H1 (cell line): ENCODE data around the gene WSCD1. TPM values are rescaled to one million over a fixed set of nuclear protein-coding genes. Genes with fewer than 3 reads are reported as not detected.

Source experiments
- CTCF ChIA-PET: fragments of 300-600 bp; sonication (Branson Sonifier 250); formaldehyde crosslinking; loops from one replicate; lab custom pipeline; 2021; ENCODE audit not compliant: partially characterized antibody; lab: Charles Lee
- POLR2A ChIA-PET: fragments of 300-600 bp; sonication (Branson Sonifier 250); formaldehyde crosslinking; loops from one replicate; lab custom pipeline; 2021; ENCODE audit warnings: inconsistent platforms; ENCODE audit not compliant: partially characterized antibody; lab: Charles Lee
- DNase-seq, 2 experiments: peaks; one replicate each; pipeline versions ENCODE4 v3.0.0 to v3.0.0-alpha.2; 2010 to 2022; ENCODE audit warnings: low spot score in 2 of 2, low read depth in 1 of 2, mixed read lengths in 1 of 2
- FAIRE-seq: peaks from 2 replicates; lab custom pipeline; 2011; peaks lifted over from hg19 to GRCh38; lab: Jason Lieb, UNC
- H2AFZ ChIP-seq: 2 replicates; pipeline ENCODE4 v1.8.1; 2012; ENCODE audit warnings: low read length, inconsistent platforms
- H2AK5ac ChIP-seq: 2 replicates; pipeline ENCODE4 v1.6.1; 2013; ENCODE audit warnings: low read depth, low read length
- H2BK120ac ChIP-seq: replicated peaks from 2 replicates; pipeline ENCODE3; 2013; ENCODE audit warnings: low read depth, low read length, inconsistent platforms
- H2BK12ac ChIP-seq: 2 replicates; pipeline ENCODE4 v1.6.1; 2013; ENCODE audit warnings: low read depth, low read length
- H2BK15ac ChIP-seq: 2 replicates; pipeline ENCODE4 v1.6.1; 2013; ENCODE audit warnings: low read length
- H2BK20ac ChIP-seq: 2 replicates; pipeline ENCODE4 v1.6.1; 2013; ENCODE audit warnings: low read length
- H2BK5ac ChIP-seq: 2 replicates; pipeline ENCODE4 v1.6.1; 2013; ENCODE audit warnings: low read depth, low read length
- H3K14ac ChIP-seq: 2 replicates; pipeline ENCODE4 v1.6.1; 2013; ENCODE audit warnings: inconsistent platforms; ENCODE audit not compliant: insufficient read length
- H3K18ac ChIP-seq: 2 replicates; pipeline ENCODE4 v1.6.1; 2013; ENCODE audit warnings: low read length; ENCODE audit errors: extremely low read depth
- H3K23ac ChIP-seq: 2 replicates; pipeline ENCODE4 v1.6.1; 2013; ENCODE audit warnings: inconsistent platforms; ENCODE audit not compliant: insufficient read length
- H3K23me2 ChIP-seq: 2 replicates; pipeline ENCODE4 v1.6.1; 2013; ENCODE audit warnings: low read depth, low read length
- H3K27ac ChIP-seq: 2 replicates; pipeline ENCODE4 v1.6.1; 2011; ENCODE audit warnings: low read depth, low read length, inconsistent platforms
- H3K27me3 ChIP-seq, 4 experiments: replicated peaks in 1 of 4; 1 replicate in 1 of 4; 2 replicates in 3 of 4; pipeline versions ENCODE4 v1.6.1 to v1.8.1; 2011 to 2013; ENCODE audit warnings: low read length in 3 of 4, mild to moderate bottlenecking in 3 of 4, inconsistent platforms in 2 of 4, mixed read lengths in 2 of 4, moderate library complexity in 1 of 4; ENCODE audit not compliant: control insufficient read depth in 3 of 4, insufficient read depth in 3 of 4; ENCODE audit errors: extremely low read depth in 1 of 4
- H3K36me3 ChIP-seq, 4 experiments: 2 replicates each; pipeline versions ENCODE4 v1.6.1 to v1.8.1; 2011 to 2013; ENCODE audit warnings: mild to moderate bottlenecking in 4 of 4, low read length in 3 of 4, moderate library complexity in 2 of 4, control low read depth in 1 of 4, inconsistent platforms in 1 of 4; ENCODE audit not compliant: insufficient read depth in 4 of 4, control insufficient read depth in 2 of 4
- H3K4ac ChIP-seq: replicated peaks from 2 replicates; pipeline ENCODE3; 2013; ENCODE audit warnings: low read length, low read depth, mixed read lengths, inconsistent platforms; ENCODE audit not compliant: insufficient read length
- H3K4me1 ChIP-seq, 4 experiments: replicated peaks in 1 of 4; 1 replicate in 1 of 4; 2 replicates in 3 of 4; pipeline versions ENCODE4 v1.6.1 to v1.8.1; 2011 to 2013; ENCODE audit warnings: low read length in 3 of 4, inconsistent platforms in 2 of 4, mixed read lengths in 1 of 4; ENCODE audit not compliant: insufficient read depth in 4 of 4, control insufficient read depth in 3 of 4
- H3K4me2 ChIP-seq, 2 experiments: 2 replicates each; pipeline versions ENCODE4 v1.6.1 to v1.8.1; 2011 to 2013; ENCODE audit warnings: low read depth in 2 of 2, low read length in 2 of 2, control low read depth in 1 of 2, inconsistent platforms in 1 of 2, mild to moderate bottlenecking in 1 of 2; ENCODE audit not compliant: insufficient read depth in 1 of 2
- H3K4me3 ChIP-seq, 4 experiments: fragments of 200-600, 300-600 bp in 1 of 4; sonication (generic), shearing (Covaris generic), sonication (Bioruptor Twin) in 1 of 4; 2 replicates each; pipeline versions ENCODE4 v1.5.1 to v1.8.1; 2011 to 2016; ENCODE audit warnings: low read length in 4 of 4, low read depth in 3 of 4, control low read depth in 2 of 4, inconsistent platforms in 2 of 4, mild to moderate bottlenecking in 2 of 4, mixed read lengths in 1 of 4, moderate library complexity in 1 of 4; ENCODE audit not compliant: insufficient read depth in 2 of 4; ENCODE audit errors: extremely low read depth in 1 of 4
- H3K56ac ChIP-seq: replicated peaks from 2 replicates; pipeline ENCODE3; 2013; ENCODE audit warnings: low read depth, mild to moderate bottlenecking, mixed read lengths, low read length, inconsistent platforms; ENCODE audit not compliant: insufficient read length
- H3K79me1 ChIP-seq: 2 replicates; pipeline ENCODE4 v1.6.1; 2013; ENCODE audit warnings: low read depth, low read length, control low read depth
- H3K79me2 ChIP-seq, 2 experiments: 2 replicates each; pipeline versions ENCODE4 v1.6.1 to v1.8.1; 2012 to 2013; ENCODE audit warnings: low read length in 2 of 2, mild to moderate bottlenecking in 2 of 2, inconsistent platforms in 1 of 2; ENCODE audit not compliant: insufficient read depth in 2 of 2, control insufficient read depth in 1 of 2
- H3K9ac ChIP-seq, 4 experiments: replicated peaks in 1 of 4; 1 replicate in 1 of 4; 2 replicates in 3 of 4; pipeline versions ENCODE4 v1.6.1 to v1.8.1; 2011 to 2013; ENCODE audit warnings: low read depth in 3 of 4, low read length in 3 of 4, control low read depth in 2 of 4, mild to moderate bottlenecking in 2 of 4, moderate library complexity in 2 of 4, inconsistent platforms in 1 of 4; ENCODE audit errors: extremely low read depth in 1 of 4
- H3K9me3 ChIP-seq, 2 experiments: 2 replicates each; pipeline versions ENCODE4 v1.6.1 to v1.8.1; 2012 to 2013; ENCODE audit warnings: mild to moderate bottlenecking in 2 of 2, moderate library complexity in 2 of 2, control low read depth in 1 of 2, inconsistent platforms in 1 of 2, low read depth in 1 of 2, low read length in 1 of 2, mixed read lengths in 1 of 2; ENCODE audit not compliant: insufficient read depth in 2 of 2
- H4K20me1 ChIP-seq, 2 experiments: replicated peaks in 1 of 2; 2 replicates each; pipeline versions ENCODE3 to v1.8.1; 2011 to 2013; ENCODE audit warnings: inconsistent platforms in 2 of 2, low read length in 2 of 2, mild to moderate bottlenecking in 1 of 2; ENCODE audit not compliant: insufficient read depth in 2 of 2, control insufficient read depth in 1 of 2
- H4K5ac ChIP-seq: 2 replicates; pipeline ENCODE4 v1.6.1; 2013; ENCODE audit warnings: low read length, low read depth, mixed read lengths, inconsistent platforms; ENCODE audit not compliant: insufficient read length
- H4K8ac ChIP-seq: 2 replicates; pipeline ENCODE4 v1.8.0; 2013; ENCODE audit warnings: mild to moderate bottlenecking, moderate library complexity, low read length, inconsistent platforms; ENCODE audit not compliant: insufficient read depth; ENCODE audit errors: extremely low read depth
- H4K91ac ChIP-seq: replicated peaks from 2 replicates; pipeline ENCODE3; 2013; ENCODE audit warnings: low read length, mixed read lengths, inconsistent platforms; ENCODE audit not compliant: insufficient read length
- SUZ12 ChIP-seq: fragments of 200-600 bp; sonication (generic); IDR thresholded peaks from 2 replicates; pipeline ENCODE4 v1.6.1; 2012; ENCODE audit warnings: mild to moderate bottlenecking, inconsistent platforms, low read length, moderate library complexity, mixed read lengths
- WGBS, 2 experiments: shearing (Covaris generic) in 1 of 2; methylation state at CpG; one replicate each; pipeline versions ENCODE4 v1.1.6 to v1.1.7; 2013 to 2015; ENCODE audit warnings: low lambda C conversion rate in 2 of 2, mixed read lengths in 2 of 2, inconsistent platforms in 1 of 2, low coverage in 1 of 2, missing lambda C conversion rate in 1 of 2; ENCODE audit not compliant: insufficient replicate concordance in 2 of 2, insufficient coverage in 1 of 2, insufficient read length in 1 of 2; ENCODE audit errors: extremely low coverage in 1 of 2, missing lambda C conversion rate in 1 of 2; 5-methylcytosine and 5-hydroxymethylcytosine counted together
- polyA plus RNA-seq, 7 experiments: library from polyadenylated mRNA; depleted of rRNA in 3 of 7; stranded (reverse) in 5 of 7; unstranded in 2 of 7; fragments of >200 nt in 5 of 7; fragments of 200-250 nt in 2 of 7; gene quantifications; 1 replicate in 5 of 7; 2 replicates in 1 of 7; 4 replicates in 1 of 7; pipeline versions ENCODE4 v1.2.1 to v1.2.3, GENCODE V29; 2011 to 2013; ENCODE audit warnings: missing spikeins in 2 of 7, mixed read lengths in 2 of 7
- total RNA-seq: library from RNA; stranded (reverse); fragmentation: NEBNext Ultra II Directional; extraction: Animal tissue kit (Norgen Biotek cat#: 25700); gene quantifications from 2 replicates; pipeline ENCODE4 v1.2.1, GENCODE V29; 2021
- TF ChIP-seq, protein P1 (sequence below), 3 experiments: IDR thresholded peaks; 1 replicate in 2 of 3; 2 replicates in 1 of 3; pipeline versions ENCODE4 v1.5.1 to v1.6.1; 2011; ENCODE audit warnings: low read length in 3 of 3, mild to moderate bottlenecking in 3 of 3, inconsistent platforms in 2 of 3, low read depth in 1 of 3, moderate library complexity in 1 of 3; ENCODE audit not compliant: insufficient read depth in 1 of 3; ENCODE audit errors: control extremely low read depth in 1 of 3

WSCD1 gene
- total and polyA plus RNA-seq, 2 of the 8 experiments (the other 6 are each of a cell fraction or from before 2014, with no cell fraction given): 21.9 to 39.0 TPM

DNA sequence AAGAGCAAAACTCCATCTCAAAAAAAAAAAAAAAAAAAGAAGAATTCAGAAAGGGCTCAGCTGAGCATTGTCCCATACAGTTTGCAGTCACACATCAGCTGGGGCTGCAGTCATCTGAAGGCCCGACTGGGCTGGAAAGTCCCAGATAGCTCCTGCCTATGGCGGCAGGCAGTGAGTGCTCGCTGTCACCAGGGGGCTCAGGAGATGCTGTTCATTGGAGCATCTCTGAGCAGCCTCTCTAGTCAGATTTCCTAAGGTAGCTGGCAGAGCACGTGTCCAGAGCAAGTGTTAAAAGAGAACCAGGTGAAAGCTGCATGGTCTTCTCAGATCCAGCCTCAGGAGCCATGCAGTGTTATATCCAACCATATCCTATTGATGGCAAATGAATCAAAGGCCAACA lies 75.8 kb downstream of the WSCD1 start:
- no peak for FAIRE-seq
- H3K4ac ChIP-seq: no peak overlapping the region
- no peak overlapping the region for H3K18ac ChIP-seq
- no peak overlapping the region for H3K4me3 ChIP-seq
- no peak overlapping the region for H3K9ac ChIP-seq
- no peak overlapping the region for H3K4me2 ChIP-seq
- POLR2A ChIA-PET: no interaction called here
- peaks cover 0 to 1% (median 0%) of the 10 kb centered on the region in 4 experiments; a peak in 1 of 7 replicates for H3K27me3 ChIP-seq
- H3K4me1 ChIP-seq: peaks cover 0 to 5% (median 0%) of the 10 kb centered on the region in 4 experiments; a peak in 1 of 7 replicates
- no peak overlapping the region for H3K27ac ChIP-seq
- TF ChIP-seq SUZ12: no peak
- TF ChIP-seq, protein P1, sequence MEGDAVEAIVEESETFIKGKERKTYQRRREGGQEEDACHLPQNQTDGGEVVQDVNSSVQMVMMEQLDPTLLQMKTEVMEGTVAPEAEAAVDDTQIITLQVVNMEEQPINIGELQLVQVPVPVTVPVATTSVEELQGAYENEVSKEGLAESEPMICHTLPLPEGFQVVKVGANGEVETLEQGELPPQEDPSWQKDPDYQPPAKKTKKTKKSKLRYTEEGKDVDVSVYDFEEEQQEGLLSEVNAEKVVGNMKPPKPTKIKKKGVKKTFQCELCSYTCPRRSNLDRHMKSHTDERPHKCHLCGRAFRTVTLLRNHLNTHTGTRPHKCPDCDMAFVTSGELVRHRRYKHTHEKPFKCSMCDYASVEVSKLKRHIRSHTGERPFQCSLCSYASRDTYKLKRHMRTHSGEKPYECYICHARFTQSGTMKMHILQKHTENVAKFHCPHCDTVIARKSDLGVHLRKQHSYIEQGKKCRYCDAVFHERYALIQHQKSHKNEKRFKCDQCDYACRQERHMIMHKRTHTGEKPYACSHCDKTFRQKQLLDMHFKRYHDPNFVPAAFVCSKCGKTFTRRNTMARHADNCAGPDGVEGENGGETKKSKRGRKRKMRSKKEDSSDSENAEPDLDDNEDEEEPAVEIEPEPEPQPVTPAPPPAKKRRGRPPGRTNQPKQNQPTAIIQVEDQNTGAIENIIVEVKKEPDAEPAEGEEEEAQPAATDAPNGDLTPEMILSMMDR (IDR thresholded peaks at IDR 0.05; ENCODE audit: control extremely low read depth in 1 of 3, insufficient read depth in 1 of 3, low read depth in 1 of 3, low read length in 3 of 3): peak in 2 of 3 experiments; percentile 0 to 25; a peak in 2 of 4 replicates
- 86% methylated on average over 4 of the region's 4 CpGs; no CpG with 5 or more reads in 1 of the 2 experiments for WGBS, 2 experiments
- H3K36me3 ChIP-seq: no peaks in the 10 kb centered on the region
- H3K79me2 ChIP-seq: no peaks in the 10 kb centered on the region
- no peaks in the 10 kb centered on the region for H4K20me1 ChIP-seq
- H3K56ac ChIP-seq: no peak overlapping the region
- no peak overlapping the region for H4K8ac ChIP-seq
- H3K14ac ChIP-seq: no peak overlapping the region
- H2BK15ac ChIP-seq: no peak overlapping the region
- H3K23ac ChIP-seq: no peak overlapping the region
- H2BK20ac ChIP-seq: no peak overlapping the region
- no peak overlapping the region for H4K5ac ChIP-seq
- CTCF ChIA-PET: interaction anchor here (0.6 to 1.4 kb wide), 4 partner anchors 140 to 698 kb away, joined by 3 to 5 read pairs (median 4); no protein-coding TSS in a partner anchor
- no peak for DNase-seq
- H3K9me3 ChIP-seq: peaks cover 2 to 6% of the 10 kb centered on the region in 2 experiments; a peak in 2 of 4 replicates
- no peak overlapping the region for H2AFZ ChIP-seq
- no peak overlapping the region for H4K91ac ChIP-seq
- no peaks in the 10 kb centered on the region for H3K23me2 ChIP-seq
- H2BK120ac ChIP-seq: no peak overlapping the region
- no peaks in the 10 kb centered on the region for H3K79me1 ChIP-seq
- no peak overlapping the region for H2AK5ac ChIP-seq
- H2BK12ac ChIP-seq: no peak overlapping the region; the same call in 1 of the 2 replicates
- no peak overlapping the region for H2BK5ac ChIP-seq
